Trophoblast cell (in vitro differentiated cells and primary cell): ENCODE measurements around the gene ZNF488.

Experiments
- DNase-seq, 2 donors: peaks; one replicate each; pipeline ENCODE4 v3.0.0-alpha.2; 2016
- H2AFZ ChIP-seq: 2 replicates; pipeline ENCODE4 v1.6.1; 2013; ENCODE audit warnings: low read length, moderate library complexity, mild to moderate bottlenecking; ENCODE audit not compliant: insufficient read depth, poor library complexity
- H2AK5ac ChIP-seq: 2 replicates; pipeline ENCODE4 v1.6.1; 2013; ENCODE audit warnings: mild to moderate bottlenecking, low read length
- H2BK120ac ChIP-seq: 2 replicates; pipeline ENCODE4 v1.6.1; 2013; ENCODE audit warnings: low read length, mild to moderate bottlenecking, moderate library complexity; ENCODE audit not compliant: insufficient read depth, poor library complexity
- H2BK12ac ChIP-seq: 2 replicates; pipeline ENCODE4 v1.6.1; 2013; ENCODE audit warnings: mild to moderate bottlenecking, low read length, moderate library complexity
- H2BK5ac ChIP-seq: 2 replicates; pipeline ENCODE4 v1.6.1; 2013; ENCODE audit warnings: low read length, low read depth, moderate library complexity, mild to moderate bottlenecking; ENCODE audit not compliant: poor library complexity
- H3K14ac ChIP-seq: 2 replicates; pipeline ENCODE4 v1.6.1; 2013; ENCODE audit warnings: mild to moderate bottlenecking, low read length
- H3K18ac ChIP-seq: 2 replicates; pipeline ENCODE4 v1.6.1; 2013; ENCODE audit warnings: mild to moderate bottlenecking, low read length
- H3K23ac ChIP-seq: 2 replicates; pipeline ENCODE4 v1.6.1; 2013; ENCODE audit warnings: low read length
- H3K27ac ChIP-seq: 2 replicates; pipeline ENCODE4 v1.5.1; 2013; ENCODE audit warnings: low read depth, mild to moderate bottlenecking, inconsistent platforms, low read length, moderate library complexity
- H3K27me3 ChIP-seq: 2 replicates; pipeline ENCODE4 v1.6.1; 2013; ENCODE audit warnings: inconsistent platforms, mild to moderate bottlenecking, low read length, moderate library complexity; ENCODE audit not compliant: insufficient read depth
- H3K36me3 ChIP-seq, 2 experiments: 1 replicate in 1 of 2; 2 replicates in 1 of 2; pipeline ENCODE4 v1.6.1; 2013; ENCODE audit warnings: low read length in 2 of 2, mild to moderate bottlenecking in 2 of 2, moderate library complexity in 1 of 2; ENCODE audit not compliant: insufficient read depth in 2 of 2, control insufficient read depth in 1 of 2
- H3K4ac ChIP-seq: 2 replicates; pipeline ENCODE4 v1.6.1; 2013; ENCODE audit warnings: low read depth, mild to moderate bottlenecking, low read length, moderate library complexity
- H3K4me1 ChIP-seq, 2 experiments: 1 replicate in 1 of 2; 2 replicates in 1 of 2; pipeline ENCODE4 v1.6.1; 2013; ENCODE audit warnings: low read length in 2 of 2, mild to moderate bottlenecking in 2 of 2, moderate library complexity in 1 of 2; ENCODE audit not compliant: insufficient read depth in 2 of 2, control insufficient read depth in 1 of 2
- H3K4me2 ChIP-seq: 2 replicates; pipeline ENCODE4 v1.6.1; 2013; ENCODE audit warnings: inconsistent platforms, mild to moderate bottlenecking, low read length, moderate library complexity
- H3K4me3 ChIP-seq: 2 replicates; pipeline ENCODE4 v1.5.1; 2013; ENCODE audit warnings: mild to moderate bottlenecking, low read depth, low read length, inconsistent platforms
- H3K79me1 ChIP-seq: one replicate; pipeline ENCODE4 v1.6.1; 2013; ENCODE audit warnings: low read length
- H3K79me2 ChIP-seq: 2 replicates; pipeline ENCODE4 v1.6.1; 2013; ENCODE audit warnings: low read length, mild to moderate bottlenecking; ENCODE audit not compliant: control insufficient read depth, insufficient read depth, poor library complexity
- H3K9ac ChIP-seq: 2 replicates; pipeline ENCODE4 v1.6.1; 2013; ENCODE audit warnings: mild to moderate bottlenecking, low read length
- H3K9me3 ChIP-seq: 2 replicates; pipeline ENCODE4 v1.6.1; 2013; ENCODE audit warnings: low read depth, mild to moderate bottlenecking, control low read depth, inconsistent platforms, low read length; ENCODE audit not compliant: insufficient read depth
- H4K12ac ChIP-seq: 2 replicates; pipeline ENCODE4 v1.6.1; 2013; ENCODE audit warnings: low read depth, mild to moderate bottlenecking, low read length, moderate library complexity
- H4K8ac ChIP-seq: 2 replicates; pipeline ENCODE4 v1.6.1; 2013; ENCODE audit warnings: low read depth, mild to moderate bottlenecking, low read length, moderate library complexity
- H4K91ac ChIP-seq: one replicate; pipeline ENCODE4 v1.6.1; 2013; ENCODE audit warnings: low read depth, mild to moderate bottlenecking, low read length, moderate library complexity
- WGBS: extraction: QIAGEN DNeasy Blood & Tissue Kit; methylation state at CpG from one replicate; pipeline ENCODE4 v1.1.7; 2013; ENCODE audit warnings: missing lambda C conversion rate; ENCODE audit not compliant: insufficient read length, insufficient coverage; ENCODE audit errors: extremely low coverage; 5-methylcytosine and 5-hydroxymethylcytosine counted together

ZNF488 gene

DNA sequence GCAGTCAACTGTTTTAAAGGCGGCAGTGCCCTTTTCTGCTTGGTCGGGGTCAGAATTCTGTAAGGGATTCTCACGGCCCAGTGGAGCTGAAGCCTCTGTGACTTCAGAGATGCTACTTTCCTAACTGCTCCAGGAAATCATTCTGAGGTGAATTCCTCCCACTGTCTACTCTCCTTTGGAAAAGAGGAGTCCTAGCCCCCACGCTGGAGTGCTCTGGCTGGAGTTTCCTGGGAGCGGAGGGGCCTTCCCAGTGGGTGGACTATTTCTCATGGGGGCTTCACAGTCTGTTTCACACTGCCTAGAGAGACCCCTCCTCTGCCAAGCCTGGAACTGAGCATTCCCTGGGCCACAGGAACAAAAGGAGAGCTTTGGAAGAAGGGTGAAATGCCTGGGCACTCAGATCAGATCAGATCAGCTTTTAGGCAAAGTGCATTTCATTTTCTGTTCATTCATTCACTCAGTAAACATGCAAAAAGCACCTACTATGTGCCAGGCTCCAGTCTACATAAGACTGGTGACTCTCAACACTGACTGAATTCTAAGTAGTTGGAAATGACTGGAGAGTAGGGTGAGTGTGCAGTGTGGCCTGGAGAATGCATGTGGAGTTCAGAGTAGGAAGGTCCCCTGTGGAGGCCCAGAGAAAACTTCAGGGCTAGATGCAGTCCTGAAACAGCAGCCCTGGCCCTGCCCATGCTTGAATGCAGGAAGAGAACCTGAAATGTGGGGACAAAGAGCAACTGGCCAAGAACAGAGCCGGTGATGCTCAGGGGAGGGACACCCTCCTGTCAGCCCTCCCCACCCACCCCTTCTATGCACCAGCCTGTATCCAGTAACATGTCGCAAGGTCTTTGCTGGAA, 12.2 kb downstream of the ZNF488 start:
- Histone ChIP-seq H2BK12ac (no peak overlapping the region), H4K12ac (no peak overlapping the region), H3K4ac (no peak overlapping the region), H2BK120ac (no peak overlapping the region), H3K23ac (no peak overlapping the region), H4K91ac (no peak overlapping the region), H3K9me3 (no peaks in the 10 kb centered on the region), H3K36me3 (no peaks in the 10 kb centered on the region), H3K4me1 (no peaks in the 10 kb centered on the region), H3K79me1 (no peaks in the 10 kb centered on the region), H3K4me3 (no peak overlapping the region), H2AK5ac (no peak overlapping the region), H3K18ac (no peak overlapping the region), H3K27ac (no peak overlapping the region), H3K9ac (no peak overlapping the region), H3K27me3 (no peaks in the 10 kb centered on the region), H4K8ac (no peak overlapping the region), H3K14ac (no peak overlapping the region), H2AFZ (no peak overlapping the region), H3K79me2 (no peaks in the 10 kb centered on the region), H2BK5ac (no peak overlapping the region), H3K4me2 (no peak overlapping the region)
- no CpG with 5 or more reads among the region's 7 CpGs for WGBS
- DNase-seq: no peak

DNA sequence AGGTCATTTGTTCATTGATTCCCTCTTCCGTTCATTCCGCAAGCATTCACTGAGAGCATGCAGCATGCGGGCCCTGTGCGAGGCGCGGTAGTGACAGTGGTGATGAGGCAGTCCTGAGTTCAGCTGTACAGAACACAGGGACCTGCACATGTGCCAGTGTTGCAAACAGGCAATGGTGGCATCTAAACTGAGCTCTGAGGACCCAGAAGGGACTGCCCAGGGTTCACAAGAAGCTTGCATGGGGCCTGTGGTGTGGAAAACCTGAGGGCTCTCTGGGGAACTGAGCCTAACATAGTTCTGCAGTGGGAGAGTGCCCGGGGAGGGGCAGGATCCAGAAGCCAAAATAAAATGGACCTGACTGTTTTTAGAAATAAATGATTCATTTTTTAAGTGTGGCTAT, 13.2 kb downstream of the ZNF488 start:
- Histone ChIP-seq H3K4ac (no peak overlapping the region), H3K36me3 (no peaks in the 10 kb centered on the region), H3K18ac (no peak overlapping the region), H2AFZ (no peak overlapping the region), H2BK12ac (no peak overlapping the region), H3K14ac (no peak overlapping the region), H4K8ac (no peak overlapping the region), H3K4me2 (no peak overlapping the region), H4K12ac (no peak overlapping the region), H4K91ac (no peak overlapping the region), H2BK5ac (no peak overlapping the region), H2BK120ac (no peak overlapping the region), H3K4me3 (no peak overlapping the region), H3K23ac (no peak overlapping the region), H3K4me1 (no peaks in the 10 kb centered on the region), H3K9me3 (no peaks in the 10 kb centered on the region), H3K27me3 (no peaks in the 10 kb centered on the region), H3K27ac (no peak overlapping the region), H3K9ac (no peak overlapping the region), H3K79me1 (no peaks in the 10 kb centered on the region), H2AK5ac (no peak overlapping the region), H3K79me2 (no peaks in the 10 kb centered on the region)
- WGBS: no CpG with 5 or more reads among the region's 7 CpGs
- DNase-seq: no peak

DNA sequence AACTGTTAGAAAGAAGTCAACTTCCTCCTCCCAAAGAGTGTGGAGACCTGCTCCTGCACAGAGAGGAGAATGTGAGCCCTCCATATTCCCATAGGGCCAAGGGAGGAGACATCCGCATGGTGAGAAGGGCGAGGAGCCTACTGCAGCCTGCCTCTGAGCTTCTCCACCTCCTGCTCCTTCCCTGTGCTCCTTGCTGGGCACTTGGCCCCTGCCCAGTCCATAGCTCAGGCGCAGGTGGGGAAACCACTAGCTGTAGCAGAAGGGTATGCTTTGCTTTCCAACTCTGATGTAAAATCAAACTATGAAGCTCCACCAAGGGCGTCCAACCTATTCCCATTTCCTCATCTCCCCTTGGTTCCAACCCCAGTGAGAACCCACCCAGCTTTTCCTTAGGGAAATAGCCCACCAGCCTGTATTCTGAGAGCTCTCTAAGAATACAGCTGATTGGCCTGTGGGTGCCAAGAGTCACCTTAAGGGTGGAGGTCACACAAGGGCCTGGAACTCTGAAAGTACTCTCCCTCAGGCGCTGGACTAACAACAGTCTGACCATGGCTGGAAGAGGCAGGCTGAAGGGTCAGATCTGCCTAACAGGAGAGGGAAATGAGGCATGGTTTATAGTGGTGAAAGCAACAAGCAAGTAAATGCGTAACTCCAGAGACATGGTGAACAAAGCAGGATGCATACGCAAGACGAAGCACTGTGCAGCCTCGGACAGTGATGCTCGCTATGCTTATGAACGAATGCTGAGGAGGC, 13.9 kb downstream of the ZNF488 start:
- Histone ChIP-seq H3K27me3 (no peaks in the 10 kb centered on the region), H3K36me3 (no peaks in the 10 kb centered on the region), H2BK5ac (no peak overlapping the region), H3K18ac (no peak overlapping the region), H3K4ac (no peak overlapping the region), H2AK5ac (no peak overlapping the region), H3K9ac (no peak overlapping the region), H4K8ac (no peak overlapping the region), H3K4me2 (no peak overlapping the region), H4K12ac (no peak overlapping the region), H2BK12ac (no peak overlapping the region), H3K4me3 (no peak overlapping the region), H4K91ac (no peak overlapping the region), H3K4me1 (no peaks in the 10 kb centered on the region), H3K79me1 (no peaks in the 10 kb centered on the region), H3K79me2 (no peaks in the 10 kb centered on the region), H3K27ac (no peak overlapping the region), H3K23ac (no peak overlapping the region), H3K14ac (no peak overlapping the region), H2AFZ (no peak overlapping the region), H3K9me3 (no peaks in the 10 kb centered on the region), H2BK120ac (no peak overlapping the region)
- DNase-seq: no peak
- WGBS: no CpG with 5 or more reads among the region's 11 CpGs

DNA sequence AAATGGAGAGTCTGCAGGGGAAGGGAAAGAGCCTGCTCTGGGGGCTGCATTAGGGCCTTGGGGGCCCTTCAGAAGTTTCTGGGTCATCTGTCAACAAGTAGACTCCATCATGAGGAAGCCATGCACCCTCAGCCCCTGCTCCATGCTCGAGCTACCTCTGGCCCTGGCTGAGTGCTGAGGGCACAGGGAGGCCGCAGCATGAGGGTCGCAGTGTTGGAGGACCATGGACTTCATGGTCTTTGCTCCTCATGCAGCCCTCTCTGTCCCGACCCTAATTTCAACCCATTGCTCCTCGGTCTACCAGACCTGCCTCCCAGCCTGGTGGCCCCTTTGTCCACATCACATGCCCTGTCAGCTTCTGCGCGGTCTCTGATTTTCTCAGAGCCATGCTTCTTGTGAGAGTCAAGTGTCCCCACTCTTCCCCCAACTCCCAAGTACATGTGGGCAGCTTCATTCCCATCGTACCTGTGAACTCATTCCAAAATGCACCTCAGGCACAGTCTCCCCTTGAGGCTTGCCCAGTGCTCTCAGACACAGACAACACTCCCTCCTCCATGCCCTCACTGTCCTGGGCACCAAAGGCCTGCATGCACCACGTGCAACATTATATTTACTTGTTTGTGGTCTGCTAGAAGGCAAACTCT, 14.7 kb downstream of the ZNF488 start:
- Histone ChIP-seq H3K4me2 (no peak overlapping the region), H3K23ac (no peak overlapping the region), H3K4me3 (no peak overlapping the region), H2AFZ (no peak overlapping the region), H2BK120ac (no peak overlapping the region), H3K4me1 (no peaks in the 10 kb centered on the region), H3K79me1 (no peaks in the 10 kb centered on the region), H3K4ac (no peak overlapping the region), H2BK5ac (no peak overlapping the region), H4K12ac (no peak overlapping the region), H3K14ac (no peak overlapping the region), H3K9me3 (no peaks in the 10 kb centered on the region), H3K18ac (no peak overlapping the region), H4K91ac (no peak overlapping the region), H3K27ac (no peak overlapping the region), H3K36me3 (no peaks in the 10 kb centered on the region), H3K27me3 (no peaks in the 10 kb centered on the region), H3K9ac (no peak overlapping the region), H3K79me2 (no peaks in the 10 kb centered on the region), H4K8ac (no peak overlapping the region), H2AK5ac (no peak overlapping the region), H2BK12ac (no peak overlapping the region)
- no CpG with 5 or more reads among the region's 9 CpGs for WGBS
- no peak for DNase-seq
